Spleen (tissue), 11 donors: ENCODE data around the gene RNF17. TPM values are rescaled to one million over a fixed set of nuclear protein-coding genes. Genes with fewer than 3 reads are reported as not detected.

ENCODE experiments used
- DNase-seq: peaks from one replicate; pipeline ENCODE4 v3.0.0-alpha.2; 2020
- H3K27ac ChIP-seq, 8 donors: fragments of 200-600 bp; sonication (generic) in 7 of 8; 1 replicate in 4 of 8; 2 replicates in 4 of 8; pipeline versions ENCODE4 v1.5.0 to v1.8.0; 2016 to 2021; ENCODE audit warnings: inconsistent platforms in 4 of 8, mild to moderate bottlenecking in 4 of 8, moderate library complexity in 1 of 8
- H3K27me3 ChIP-seq, 7 donors: fragments of 200-600 bp; sonication (generic) in 6 of 7; replicated peaks in 1 of 7; 1 replicate in 4 of 7; 2 replicates in 3 of 7; pipeline versions ENCODE4 v1.5.0 to v1.8.0; 2016 to 2021; ENCODE audit warnings: inconsistent platforms in 3 of 7, mild to moderate bottlenecking in 1 of 7
- H3K36me3 ChIP-seq, 6 donors: fragments of 200-600 bp; sonication (generic) in 5 of 6; 1 replicate in 4 of 6; 2 replicates in 2 of 6; pipeline versions ENCODE4 v1.5.0 to v1.8.0; 2016 to 2021; ENCODE audit warnings: inconsistent platforms in 2 of 6
- H3K4me1 ChIP-seq, 6 donors: fragments of 200-600 bp; sonication (generic) in 5 of 6; 1 replicate in 3 of 6; 2 replicates in 3 of 6; pipeline versions ENCODE4 v1.5.0 to v1.8.0; 2016 to 2021; ENCODE audit warnings: inconsistent platforms in 3 of 6
- H3K4me3 ChIP-seq, 8 donors: fragments of 200-600 bp; sonication (generic) in 7 of 8; 1 replicate in 4 of 8; 2 replicates in 4 of 8; pipeline versions ENCODE4 v1.5.0 to v1.8.0; 2016 to 2021; ENCODE audit warnings: inconsistent platforms in 4 of 8, mild to moderate bottlenecking in 4 of 8, moderate library complexity in 2 of 8
- H3K9me3 ChIP-seq, 8 donors: fragments of 200-600 bp; sonication (generic) in 7 of 8; 1 replicate in 4 of 8; 2 replicates in 4 of 8; pipeline versions ENCODE4 v1.5.0 to v1.8.0; 2016 to 2021; ENCODE audit warnings: inconsistent platforms in 4 of 8
- POLR2A ChIP-seq, 3 donors: fragments of 450-650 bp; IDR thresholded peaks; one replicate each; pipeline ENCODE4 v1.5.1; 2017; ENCODE audit warnings: antibody characterized with exemption in 3 of 3, mild to moderate bottlenecking in 1 of 3
- POLR2AphosphoS5 ChIP-seq, 3 donors: sonication (generic); formaldehyde crosslinking; IDR thresholded peaks; one replicate each; pipeline ENCODE4 v1.5.1; 2017; ENCODE audit warnings: antibody characterized with exemption in 3 of 3
- WGBS, 5 donors: extraction: QIAGEN DNeasy Blood & Tissue Kit in 3 of 5; methylation state at CpG; one replicate each; pipeline versions ENCODE4 v1.1.5 to v1.1.7; 2013 to 2018; 5-methylcytosine and 5-hydroxymethylcytosine counted together
- intact Hi-C: fragments of 100-400 bp; cut with DNase I; formaldehyde crosslinking; loops from one replicate; pipeline ENCODE4 v1.15.0; 2023; ENCODE audit warnings: low total_unique reads
- polyA plus RNA-seq, 3 donors: library from polyadenylated mRNA; stranded (reverse); fragments of 200-250 nt; gene quantifications; one replicate each; pipeline ENCODE4 v1.2.1, GENCODE V29; 2013
- total RNA-seq, 7 donors: library from RNA; depleted of rRNA in 3 of 7; stranded (reverse); fragments of >200 nt in 3 of 7; fragmentation: NEBNext Ultra II Directional in 4 of 7; extraction: Animal tissue kit (Norgen Biotek cat#: 25700) in 4 of 7; gene quantifications; one replicate each; pipeline versions ENCODE4 v1.1.0 to v1.2.1, GENCODE V29; 2016 to 2021
- TF ChIP-seq, protein P1 (sequence below), 11 experiments: fragments of 200-600 bp in 7 of 11; fragments of 450-650 bp in 4 of 11; sonication (generic) in 4 of 11; IDR thresholded peaks in 8 of 11; conservative IDR thresholded peaks in 3 of 11; 1 replicate in 7 of 11; 2 replicates in 4 of 11; pipeline versions ENCODE4 v1.4.0 to v1.8.0; 2016 to 2021; ENCODE audit warnings: antibody characterized with exemption in 11 of 11, inconsistent platforms in 4 of 11, mild to moderate bottlenecking in 1 of 11
- donor health status: healthy with polysubstance abuse.
- donor health status: DM: no; HTN: no; CAD: no; lungs with moderate emphysema.
- donor health status: DM: no; HTN: no; CAD: no.
- donor health status: Bipolar disorder and iron deficiency.
- donor health status: healthy.
- donor health status: DM: no; HTN: no; CAD: no.
- donor health status: DM: yes; HTN: yes; CAD: no.

RNF17 gene
- total and polyA plus RNA-seq, 10 donors: 0.02 to 0.38 (median 0.24) TPM; not detected in 6

DNA sequence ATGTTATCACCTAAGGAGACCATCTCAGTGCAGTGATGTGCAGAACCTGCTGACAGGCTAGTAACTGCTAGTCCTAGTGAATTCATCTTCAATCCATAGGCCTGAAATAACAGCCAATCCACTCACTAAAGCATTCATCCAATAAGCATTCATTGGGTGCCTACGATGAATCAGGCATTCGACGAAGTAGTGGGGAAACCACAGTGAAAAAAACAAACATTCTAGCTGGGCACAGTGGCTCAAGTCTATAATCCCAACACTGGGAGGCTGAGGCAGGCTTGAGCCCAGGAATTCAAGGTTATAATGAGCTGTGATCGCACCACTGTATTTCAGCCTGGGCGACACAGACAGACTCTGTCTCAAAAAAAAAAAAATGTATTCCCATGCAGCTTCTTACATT is 135.6 kb downstream of the RNF17 start:
- Histone ChIP-seq H3K9me3 (no peaks in the 10 kb centered on the region), H3K36me3 (peaks cover 0 to 83% (median 11%) of the 10 kb centered on the region in 6 donors), H3K4me1 (no peaks in the 10 kb centered on the region), H3K27ac (no peak overlapping the region), H3K4me3 (no peak overlapping the region), H3K27me3 (no peaks in the 10 kb centered on the region)
- intact Hi-C loops: no loop called here
- DNase-seq: no peak
- 95 to 99% (median 97%) methylated on average over 5 of the region's 5 CpGs for WGBS, 5 donors
- TF ChIP-seq, protein P1, sequence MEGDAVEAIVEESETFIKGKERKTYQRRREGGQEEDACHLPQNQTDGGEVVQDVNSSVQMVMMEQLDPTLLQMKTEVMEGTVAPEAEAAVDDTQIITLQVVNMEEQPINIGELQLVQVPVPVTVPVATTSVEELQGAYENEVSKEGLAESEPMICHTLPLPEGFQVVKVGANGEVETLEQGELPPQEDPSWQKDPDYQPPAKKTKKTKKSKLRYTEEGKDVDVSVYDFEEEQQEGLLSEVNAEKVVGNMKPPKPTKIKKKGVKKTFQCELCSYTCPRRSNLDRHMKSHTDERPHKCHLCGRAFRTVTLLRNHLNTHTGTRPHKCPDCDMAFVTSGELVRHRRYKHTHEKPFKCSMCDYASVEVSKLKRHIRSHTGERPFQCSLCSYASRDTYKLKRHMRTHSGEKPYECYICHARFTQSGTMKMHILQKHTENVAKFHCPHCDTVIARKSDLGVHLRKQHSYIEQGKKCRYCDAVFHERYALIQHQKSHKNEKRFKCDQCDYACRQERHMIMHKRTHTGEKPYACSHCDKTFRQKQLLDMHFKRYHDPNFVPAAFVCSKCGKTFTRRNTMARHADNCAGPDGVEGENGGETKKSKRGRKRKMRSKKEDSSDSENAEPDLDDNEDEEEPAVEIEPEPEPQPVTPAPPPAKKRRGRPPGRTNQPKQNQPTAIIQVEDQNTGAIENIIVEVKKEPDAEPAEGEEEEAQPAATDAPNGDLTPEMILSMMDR (IDR thresholded peaks at IDR 0.05 in 8 of 11, conservative IDR thresholded peaks at IDR 0.05 in 3 of 11): no peak
- TF ChIP-seq POLR2AphosphoS5 (IDR thresholded peaks at IDR 0.05) (no peak), POLR2A (IDR thresholded peaks at IDR 0.05) (no peak)

GRCh38 chr13:24900507-24900906 is 136.5 kb downstream of the RNF17 start:
- 68 to 78% (median 73%) methylated on average over 9 of the region's 9 CpGs for WGBS, 5 donors
- Histone ChIP-seq H3K4me3 (no peak overlapping the region), H3K27ac (no peak overlapping the region), H3K27me3 (no peaks in the 10 kb centered on the region), H3K9me3 (no peaks in the 10 kb centered on the region), H3K36me3 (peaks cover 0 to 79% (median 14%) of the 10 kb centered on the region in 6 donors), H3K4me1 (no peaks in the 10 kb centered on the region)
- TF ChIP-seq POLR2A (IDR thresholded peaks at IDR 0.05): no peak
- TF ChIP-seq, protein P1 (IDR thresholded peaks at IDR 0.05 in 8 of 11, conservative IDR thresholded peaks at IDR 0.05 in 3 of 11): no peak
- no peak for TF ChIP-seq POLR2AphosphoS5 (IDR thresholded peaks at IDR 0.05)
- intact Hi-C loops: no loop called here
- no peak for DNase-seq

- Histone ChIP-seq H3K4me1 (no peaks in the 10 kb centered on the region), H3K27me3 (no peaks in the 10 kb centered on the region), H3K36me3 (peaks cover 0 to 82% (median 21%) of the 10 kb centered on the region in 6 donors), H3K27ac (no peak overlapping the region), H3K4me3 (no peak overlapping the region), H3K9me3 (no peaks in the 10 kb centered on the region)
- WGBS, 5 donors: 50 to 91% (median 68%) methylated on average over 3 of the region's 3 CpGs
- DNase-seq: no peak
- intact Hi-C loops: no loop called here
- no peak for TF ChIP-seq POLR2A (IDR thresholded peaks at IDR 0.05)
- no peak for TF ChIP-seq POLR2AphosphoS5 (IDR thresholded peaks at IDR 0.05)
- TF ChIP-seq, protein P1 (IDR thresholded peaks at IDR 0.05 in 8 of 11, conservative IDR thresholded peaks at IDR 0.05 in 3 of 11): no peak
Measured at GRCh38 chr13:24905242-24905641, 141.3 kb downstream of the RNF17 start.

GRCh38 chr13:24906268-24906667 is 142.3 kb downstream of the RNF17 start:
- intact Hi-C loops: no loop called here
- Histone ChIP-seq H3K27me3 (no peaks in the 10 kb centered on the region), H3K4me1 (no peaks in the 10 kb centered on the region), H3K36me3 (peaks cover 0 to 83% (median 21%) of the 10 kb centered on the region in 6 donors), H3K9me3 (no peaks in the 10 kb centered on the region), H3K27ac (no peak overlapping the region), H3K4me3 (no peak overlapping the region)
- TF ChIP-seq, protein P1 (IDR thresholded peaks at IDR 0.05 in 8 of 11, conservative IDR thresholded peaks at IDR 0.05 in 3 of 11): no peak
- TF ChIP-seq POLR2A (IDR thresholded peaks at IDR 0.05): no peak
- TF ChIP-seq POLR2AphosphoS5 (IDR thresholded peaks at IDR 0.05): no peak
- whole genome bisulfite sequencing, 5 donors: 71 to 88% (median 86%) methylated on average over 7 of the region's 7 CpGs
- no peak for DNase-seq
